ENCODE data around the gene PRMT5. TPM values are rescaled to one million over a fixed set of nuclear protein-coding genes. Genes with fewer than 3 reads are reported as not detected.
"Not testable (repeated sequence)": the region's sequence is repeated elsewhere in the genome, so short reads cannot be mapped to it uniquely, and the experiment has no call there.

The PRMT5 gene
- total RNA-seq, 1 donor from 2014 or later, result 65.4 TPM

DNA sequence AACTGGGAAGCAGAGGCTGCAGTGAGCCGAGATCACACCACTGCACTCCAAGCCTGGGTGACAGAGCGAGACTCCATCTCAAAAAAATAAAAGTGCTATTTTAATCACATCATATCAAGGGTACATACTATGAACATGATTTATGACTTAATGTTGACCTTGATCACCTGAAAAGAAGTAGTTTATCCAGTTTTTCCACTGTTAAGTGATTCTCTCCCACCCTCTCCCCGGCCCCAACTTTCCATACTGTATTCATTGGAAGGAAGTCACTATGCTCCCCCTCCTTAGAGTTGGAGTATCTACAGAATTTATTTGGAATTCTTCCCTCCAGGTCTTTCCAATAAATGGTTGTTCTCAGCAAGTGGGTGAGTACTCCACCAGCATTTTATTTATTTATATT, 3.0 kb upstream of the PRMT5 start:
- ATAC-seq, result no peak

DNA sequence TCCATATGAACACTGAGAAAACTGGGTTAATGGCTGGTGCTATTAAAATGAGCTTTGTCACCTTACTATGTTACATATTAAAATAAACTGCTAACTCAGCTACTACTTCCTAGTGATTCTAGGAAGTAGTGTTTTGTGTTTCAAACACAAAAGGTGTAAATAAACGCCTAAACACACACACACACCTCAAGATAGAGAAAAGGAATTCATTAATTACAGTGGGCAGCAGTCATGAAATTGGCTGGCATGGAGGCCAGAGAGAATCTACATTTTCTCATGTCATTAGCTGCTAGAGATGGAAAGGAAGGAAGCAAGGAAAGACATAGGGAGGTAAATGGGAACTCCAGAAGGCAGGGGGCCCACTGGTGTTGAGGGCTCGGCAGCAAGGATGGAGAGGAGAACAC, 787 bp upstream of the PRMT5 start:
- no peak for ATAC-seq

DNA sequence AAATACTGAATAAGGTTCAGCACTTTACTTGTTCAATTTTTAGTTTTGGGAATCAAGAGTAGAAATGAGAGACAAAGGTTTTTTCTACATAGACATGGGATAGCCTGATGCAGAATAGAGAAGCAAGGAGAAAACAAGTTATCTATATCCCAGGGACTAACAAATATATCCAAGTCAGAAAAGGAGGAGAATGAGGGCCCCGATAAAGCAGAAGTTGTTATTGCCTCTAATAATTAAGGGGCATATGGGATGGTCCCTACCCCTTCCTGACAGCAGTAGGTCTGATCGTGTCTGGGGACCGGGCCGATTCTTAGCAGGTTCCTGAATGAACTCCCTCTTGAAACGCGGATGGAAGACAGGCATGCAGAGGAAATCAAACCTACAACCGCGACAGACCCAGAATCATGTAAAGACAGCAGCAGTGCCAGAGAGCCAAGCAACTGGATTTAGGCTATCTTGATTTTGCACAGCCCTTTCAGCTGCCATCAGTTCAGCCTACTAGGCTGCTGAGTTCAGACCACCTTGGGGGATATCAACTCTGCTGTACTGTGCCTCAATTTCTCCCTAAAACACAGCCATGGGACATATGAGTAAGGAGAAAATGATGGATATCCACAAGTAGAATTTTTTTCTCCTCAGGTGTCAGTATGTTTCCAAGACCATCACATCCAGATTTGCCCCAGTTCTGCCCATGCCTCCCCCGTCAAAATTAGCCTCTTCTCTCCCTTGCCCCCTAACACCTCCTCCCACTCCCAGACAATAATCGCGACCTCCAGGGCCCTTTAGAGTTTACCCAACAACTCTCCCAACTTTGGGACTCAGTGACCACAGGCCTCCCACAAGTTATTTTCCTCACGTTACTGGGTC, 706 bp downstream of the PRMT5 start:
- ATAC-seq, result no peak

DNA sequence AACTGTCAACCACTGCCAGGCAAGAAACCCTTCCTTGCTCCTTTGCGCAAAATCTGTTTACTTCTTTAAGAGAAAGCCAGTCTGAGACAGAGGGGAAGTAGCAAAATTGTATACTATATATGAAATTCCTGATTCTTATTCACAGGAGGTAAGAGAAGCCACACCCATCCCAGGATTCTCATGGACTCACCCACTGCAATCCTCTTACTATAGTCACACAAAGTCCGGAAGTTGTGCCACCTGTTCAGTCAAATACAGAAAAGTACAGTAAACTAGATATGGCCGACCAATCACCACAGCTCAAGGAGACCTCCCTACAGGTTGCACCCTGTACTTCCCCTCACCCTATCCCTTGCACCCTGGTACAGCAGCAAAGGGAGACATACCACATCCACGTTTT, 2.9 kb downstream of the PRMT5 start:
- ATAC-seq, result peak; percentile 20

DNA sequence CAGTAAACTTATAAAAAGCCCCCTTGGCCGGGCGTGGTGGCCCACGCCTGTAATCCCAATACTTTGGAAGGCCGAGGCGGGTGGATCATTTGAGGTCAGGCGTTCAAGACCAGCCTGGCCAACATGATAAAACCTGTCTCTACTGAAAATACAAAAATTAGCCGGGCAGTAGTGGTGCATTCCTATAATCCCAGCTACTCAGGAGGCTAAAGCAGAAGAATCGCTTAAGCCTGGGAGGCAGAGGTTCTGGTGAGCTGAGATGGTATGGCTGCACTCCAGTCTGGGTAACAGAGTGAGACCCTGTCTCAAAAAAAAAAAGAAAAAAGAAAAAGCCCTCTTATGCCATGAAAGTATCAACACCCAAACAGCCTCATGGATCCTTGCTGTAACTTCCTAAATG, 3.7 kb downstream of the PRMT5 start:
- ATAC-seq, result no peak

DNA sequence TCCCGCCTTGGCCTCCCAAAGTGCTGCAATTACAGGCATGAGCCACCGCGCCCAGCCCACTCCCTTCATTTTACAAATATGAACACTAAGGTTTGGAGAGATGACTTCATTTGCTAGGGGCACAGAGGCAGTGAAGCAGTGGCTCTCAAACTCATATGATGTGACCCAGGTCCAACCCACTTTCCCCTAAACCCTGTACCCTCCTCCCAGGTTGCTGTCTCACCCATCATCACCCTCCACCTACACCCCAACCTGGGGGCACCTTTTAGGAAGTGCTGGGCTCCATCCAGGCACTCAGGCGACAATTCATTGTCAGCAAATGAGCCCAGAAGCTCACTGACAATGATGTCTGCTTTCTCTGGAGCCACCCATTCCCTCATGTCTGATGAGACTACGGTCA, 5.4 kb downstream of the PRMT5 start:
- ATAC-seq, result no peak

DNA sequence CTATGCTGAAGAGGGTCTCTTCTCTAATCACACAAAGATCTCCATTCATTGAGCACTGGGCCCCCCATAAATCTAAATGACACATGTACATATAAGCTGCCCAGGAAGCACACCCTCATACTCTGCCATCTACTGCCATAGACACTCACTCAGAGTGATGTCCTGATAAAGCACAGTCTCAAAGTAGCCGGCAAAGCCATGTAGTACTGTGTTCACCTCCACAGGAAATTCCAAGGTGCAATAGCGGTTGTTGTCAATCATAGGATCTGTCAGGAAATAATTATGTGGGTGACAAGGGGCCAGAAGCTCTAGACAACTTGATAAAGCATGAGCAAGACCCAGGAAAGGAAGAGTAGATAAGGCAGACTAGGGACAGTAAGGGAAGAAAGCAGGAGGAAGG, 6.9 kb downstream of the PRMT5 start:
- ATAC-seq, result no peak

DNA sequence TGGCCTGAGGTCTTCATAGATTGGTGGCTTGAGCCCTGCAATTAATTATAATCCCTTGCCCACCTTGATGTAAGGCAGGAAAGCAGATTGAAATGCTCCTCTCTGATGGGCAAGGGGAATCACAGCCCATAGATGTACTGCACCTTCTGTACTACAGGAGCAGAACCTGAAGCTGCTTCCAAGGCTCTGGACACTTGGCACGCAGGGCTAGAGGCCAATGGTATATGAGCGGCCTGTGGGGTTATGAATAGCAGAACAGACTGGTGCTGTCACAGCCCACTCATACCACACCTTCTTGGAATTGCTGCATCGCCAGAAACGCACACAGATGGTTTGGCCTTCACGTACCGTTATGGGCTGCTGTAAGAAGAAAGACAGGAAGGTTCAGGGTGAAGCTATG, 8.5 kb downstream of the PRMT5 start:
- no peak for ATAC-seq

DNA sequence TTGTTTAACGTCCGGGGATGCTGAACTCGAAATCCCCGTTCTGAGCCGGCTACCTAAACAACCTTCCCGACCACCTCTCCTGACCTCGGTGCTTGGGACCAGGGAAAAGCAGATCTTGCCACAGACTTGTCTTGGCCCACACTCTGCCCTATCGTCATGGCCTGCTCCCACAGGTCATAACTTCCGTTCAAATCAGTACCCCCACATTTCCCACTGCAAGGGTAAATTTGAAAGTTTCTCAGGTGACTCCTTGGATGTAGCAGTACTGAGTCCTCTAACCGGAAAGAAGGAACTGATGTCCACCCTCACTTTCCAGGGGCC, 9.6 kb downstream of the PRMT5 start:
- ATAC-seq, result no peak

DNA sequence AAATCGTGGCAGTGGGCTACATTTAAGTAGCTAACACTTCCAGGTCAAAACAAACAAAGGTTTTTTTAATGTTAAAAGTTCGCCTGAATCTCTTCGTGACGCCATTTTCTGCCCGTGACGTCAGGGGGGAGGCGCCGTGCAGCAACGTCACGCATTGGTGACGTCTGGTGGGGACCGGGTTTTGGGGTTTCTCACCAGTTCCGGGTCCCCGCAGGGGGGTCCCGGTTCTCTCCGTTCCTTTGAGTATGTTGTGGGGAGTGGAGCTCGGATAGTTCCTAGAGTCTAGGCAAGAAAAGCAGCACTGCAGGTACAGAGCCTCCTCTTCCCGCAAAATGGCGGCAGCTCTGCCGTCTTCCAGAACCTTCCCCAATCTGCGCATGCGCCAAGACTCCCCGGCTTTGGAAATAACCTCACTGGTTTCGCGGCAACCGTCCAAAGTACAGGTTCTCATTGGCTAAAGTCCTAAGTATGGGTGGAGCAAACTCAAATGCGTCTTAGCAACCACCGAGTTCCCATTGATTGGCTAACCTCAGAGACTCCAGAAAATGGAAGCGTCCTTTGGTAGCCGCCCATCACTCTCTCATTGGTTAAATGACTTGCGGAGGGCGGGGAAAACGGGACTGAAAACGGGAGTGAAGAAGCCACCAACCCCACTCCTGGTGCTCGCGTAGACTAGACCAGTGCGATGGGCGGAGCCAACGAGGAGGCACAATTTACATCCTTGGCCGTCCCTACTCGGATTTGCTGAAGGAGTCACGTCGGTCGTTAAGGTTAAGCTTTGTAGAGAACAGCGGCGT, 10.2 kb downstream of the PRMT5 start, which contains the start of gene RBM23:
TSS of gene RBM23 (minus strand) at position 346 of the 797 bp plus-strand sequence.
- peak; percentile 96 for ATAC-seq

DNA sequence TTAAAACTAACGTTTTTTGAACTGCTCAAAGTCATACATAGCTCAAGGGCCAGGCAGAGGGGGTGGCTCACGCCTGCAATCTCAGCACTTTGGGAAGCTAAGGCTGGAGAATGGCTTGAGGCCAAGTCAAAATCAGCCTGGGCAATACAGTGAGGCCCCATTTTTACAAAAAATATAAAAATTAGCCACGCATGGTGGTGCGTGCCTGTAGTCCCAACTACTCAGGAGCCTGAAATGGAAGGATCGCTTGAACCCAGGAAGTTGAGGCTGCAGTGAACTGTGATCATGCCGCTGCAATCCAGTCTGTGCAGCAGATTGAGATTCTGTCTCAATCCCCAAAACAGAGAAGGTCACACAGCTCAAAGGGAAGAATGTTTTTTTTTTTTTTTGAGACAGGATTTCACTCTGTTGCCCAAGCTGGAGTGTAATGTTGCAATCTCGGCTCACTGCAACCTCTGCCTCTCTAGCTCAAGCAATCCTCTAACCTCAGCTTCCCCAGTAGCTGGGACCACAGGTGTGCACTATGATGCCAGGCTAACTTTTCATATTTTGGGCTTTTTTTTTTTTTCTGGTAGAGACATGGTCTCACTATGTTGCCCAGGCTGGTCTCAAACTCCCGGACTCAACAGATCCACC, 13.2 kb downstream of the PRMT5 start:
- no peak for ATAC-seq

DNA sequence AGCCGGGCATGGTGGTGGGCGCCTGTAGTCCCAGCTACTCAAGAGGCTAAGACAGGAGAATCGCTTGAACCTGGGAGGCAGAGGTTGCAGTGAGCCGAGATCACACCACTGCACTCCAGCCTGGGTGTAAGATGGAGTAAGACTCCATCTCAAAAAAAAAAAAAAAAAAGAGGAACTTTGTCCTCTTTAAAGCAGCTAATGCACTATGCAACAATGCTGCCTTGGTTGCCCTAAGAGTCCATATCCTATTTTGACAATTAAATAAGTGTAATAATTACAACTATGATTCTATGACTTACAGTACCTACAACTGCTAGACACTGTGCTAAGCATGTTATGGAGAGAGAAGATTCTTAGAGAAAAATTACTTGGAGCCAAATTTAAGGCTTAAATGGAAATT, 14.3 kb downstream of the PRMT5 start:
- not testable (repeated sequence) for ATAC-seq

DNA sequence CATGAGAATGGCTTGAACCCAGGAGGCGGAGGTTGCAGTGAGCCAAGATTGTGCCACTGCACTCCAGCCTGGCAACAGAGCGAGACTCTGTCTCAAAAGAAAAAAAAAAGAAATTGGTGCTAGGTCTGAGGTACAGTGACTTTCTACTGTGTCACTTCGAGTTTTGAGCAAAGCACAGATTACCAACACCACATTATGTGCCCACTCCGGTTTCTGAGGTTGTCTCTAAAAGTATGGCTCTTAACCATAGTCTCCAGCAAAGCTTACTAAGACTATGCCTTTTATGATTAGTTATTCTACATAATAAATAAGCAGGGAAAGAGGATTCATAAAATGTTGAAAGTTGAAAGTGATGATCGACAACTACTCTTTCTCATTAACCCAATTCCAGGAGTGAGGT, 18.3 kb downstream of the PRMT5 start:
- no peak for ATAC-seq

DNA sequence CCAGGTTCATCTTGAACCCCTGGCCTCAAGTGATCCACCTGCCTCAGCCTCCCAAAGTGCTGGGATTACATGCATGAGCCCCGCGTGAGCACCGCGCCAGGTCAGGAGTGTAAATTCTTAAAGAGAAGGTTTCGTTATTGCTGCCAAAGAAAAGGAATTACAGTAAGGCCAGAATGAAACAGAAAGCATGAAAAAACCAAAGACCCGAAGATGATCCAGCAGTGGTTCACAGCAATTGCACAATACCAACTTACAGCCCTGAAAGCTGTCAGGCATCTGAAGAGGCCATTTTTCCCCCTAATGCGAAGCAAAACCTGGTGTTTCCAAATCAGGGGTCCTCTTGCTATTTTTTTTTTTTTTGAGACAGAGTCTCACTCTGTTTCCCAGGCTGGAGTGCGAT, 20.6 kb downstream of the PRMT5 start:
- no peak for ATAC-seq

DNA sequence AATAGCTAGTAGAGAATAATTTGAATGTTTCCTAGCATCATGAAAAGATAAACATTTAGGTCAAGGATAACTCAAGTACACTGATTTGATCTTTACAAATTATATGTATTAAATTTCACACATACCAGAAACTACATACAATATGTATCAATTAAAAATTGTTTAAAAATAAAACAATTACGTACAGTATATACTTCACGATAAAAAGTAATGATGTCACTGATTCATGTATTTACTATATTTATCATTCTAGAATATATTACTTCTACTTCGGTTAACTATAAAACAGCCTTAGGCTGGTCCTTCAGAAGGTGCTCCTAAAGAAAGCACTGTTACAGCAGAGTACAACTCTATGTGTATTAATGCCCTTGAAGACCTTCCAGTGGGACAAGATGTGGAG, 21.7 kb downstream of the PRMT5 start:
- ATAC-seq, result no peak

DNA sequence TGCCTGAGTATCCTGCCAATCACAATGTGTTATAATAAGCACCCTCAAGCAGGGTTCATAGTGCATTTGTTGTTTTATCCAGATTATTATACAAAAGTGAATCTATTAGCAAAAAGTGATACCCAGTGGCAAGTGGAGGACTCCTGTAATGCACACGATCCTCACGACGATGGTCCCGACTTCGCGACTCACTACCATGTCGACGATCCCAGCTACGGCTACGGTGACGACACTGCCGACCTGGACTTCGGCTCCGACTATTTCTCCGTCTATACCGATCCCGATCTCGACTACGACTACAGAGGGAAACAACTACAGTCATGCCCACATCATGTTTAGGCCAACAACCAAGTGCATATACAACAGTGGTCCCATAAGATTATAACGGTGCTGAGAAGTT, 23.1 kb downstream of the PRMT5 start:
- no peak for ATAC-seq

DNA sequence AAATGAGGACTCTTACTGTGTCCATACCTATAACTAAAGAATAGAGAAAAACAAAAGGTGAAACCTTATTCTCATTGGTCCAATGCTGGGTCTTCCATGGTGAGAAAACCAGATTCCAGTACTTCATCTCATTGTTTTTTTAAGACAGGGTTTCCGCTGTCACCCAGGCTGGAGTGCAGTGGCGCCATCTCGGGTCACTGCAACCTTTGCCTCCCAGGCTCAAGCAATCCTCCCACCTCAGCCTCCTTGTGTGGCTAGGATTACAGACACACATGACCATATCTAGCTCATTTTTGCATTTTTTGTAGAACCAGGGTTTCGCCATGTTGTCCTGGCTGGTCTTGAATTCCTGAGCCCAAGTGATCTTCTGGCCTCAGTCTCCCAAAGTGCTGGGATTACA, 23.5 kb downstream of the PRMT5 start:
- no peak for ATAC-seq

DNA sequence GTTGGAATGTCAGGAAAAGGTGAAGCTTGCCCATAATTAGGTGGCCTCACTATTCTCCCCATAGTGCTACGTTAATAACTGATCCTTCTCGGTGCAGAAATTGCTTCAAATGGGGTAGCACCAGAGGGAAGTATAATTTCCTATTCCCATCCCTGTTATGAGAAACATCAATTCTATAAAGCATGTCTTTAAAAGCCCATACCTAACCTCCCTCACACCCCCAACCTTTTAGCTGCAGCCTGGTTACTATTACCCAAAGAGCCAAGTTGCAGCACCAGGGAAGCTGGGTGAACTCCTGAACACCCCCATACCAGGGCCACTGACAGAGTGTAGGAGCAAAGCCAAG, 25.5 kb downstream of the PRMT5 start:
- no peak for ATAC-seq

DNA sequence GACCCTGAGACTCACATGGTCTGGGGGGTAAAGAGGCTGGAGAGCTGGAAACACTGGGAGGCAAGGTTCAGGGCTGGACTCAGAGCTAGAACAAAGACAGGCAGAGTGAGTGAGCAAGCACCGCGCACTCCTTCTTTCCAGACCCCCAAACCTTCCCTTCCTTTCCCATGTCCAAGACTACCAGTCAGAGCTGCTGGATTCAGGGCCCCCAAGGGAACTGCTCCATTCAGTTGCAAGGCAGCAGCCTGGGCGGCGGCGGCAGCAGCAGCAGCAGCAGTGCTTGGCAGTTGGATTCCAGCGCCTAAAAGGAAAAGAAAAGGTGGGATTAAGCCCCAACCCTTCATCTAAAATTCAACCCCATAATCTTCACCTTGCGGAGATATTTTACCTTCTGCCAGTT, 27.4 kb downstream of the PRMT5 start:
- no peak for ATAC-seq

DNA sequence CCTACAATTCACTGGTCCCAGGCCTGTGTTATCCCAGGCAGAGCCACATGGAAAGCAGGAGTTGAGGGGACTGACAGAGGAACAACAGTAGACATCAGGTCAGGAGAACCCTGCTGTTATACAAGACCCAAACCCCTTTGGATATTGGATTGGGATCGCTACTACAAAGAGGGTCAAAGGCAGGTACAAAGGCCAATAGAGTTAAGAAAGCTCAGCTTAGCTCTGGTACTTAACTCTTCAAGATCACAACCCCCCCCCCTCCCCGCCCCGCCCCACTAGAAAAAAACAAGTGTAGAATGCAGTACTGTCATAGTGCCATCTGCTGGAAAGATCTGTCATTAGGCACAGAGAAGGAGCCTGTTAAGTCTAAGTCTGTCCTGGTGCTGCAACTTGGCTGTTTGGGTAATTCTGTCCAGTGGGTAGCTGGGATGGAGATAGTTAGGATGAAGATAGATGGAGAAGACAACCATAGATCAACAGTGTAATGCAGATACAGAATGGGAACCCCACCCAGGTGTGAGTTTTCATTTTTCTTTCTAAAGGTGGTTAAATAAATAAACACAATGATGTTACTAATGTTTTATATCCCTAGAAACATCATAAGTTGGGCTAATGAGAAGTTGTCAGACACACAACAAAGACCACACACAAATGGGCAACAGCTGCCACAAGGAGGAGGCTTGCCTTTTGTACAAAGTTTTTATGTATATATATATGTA, 28.9 kb downstream of the PRMT5 start:
- ATAC-seq, result peak; percentile 42

DNA sequence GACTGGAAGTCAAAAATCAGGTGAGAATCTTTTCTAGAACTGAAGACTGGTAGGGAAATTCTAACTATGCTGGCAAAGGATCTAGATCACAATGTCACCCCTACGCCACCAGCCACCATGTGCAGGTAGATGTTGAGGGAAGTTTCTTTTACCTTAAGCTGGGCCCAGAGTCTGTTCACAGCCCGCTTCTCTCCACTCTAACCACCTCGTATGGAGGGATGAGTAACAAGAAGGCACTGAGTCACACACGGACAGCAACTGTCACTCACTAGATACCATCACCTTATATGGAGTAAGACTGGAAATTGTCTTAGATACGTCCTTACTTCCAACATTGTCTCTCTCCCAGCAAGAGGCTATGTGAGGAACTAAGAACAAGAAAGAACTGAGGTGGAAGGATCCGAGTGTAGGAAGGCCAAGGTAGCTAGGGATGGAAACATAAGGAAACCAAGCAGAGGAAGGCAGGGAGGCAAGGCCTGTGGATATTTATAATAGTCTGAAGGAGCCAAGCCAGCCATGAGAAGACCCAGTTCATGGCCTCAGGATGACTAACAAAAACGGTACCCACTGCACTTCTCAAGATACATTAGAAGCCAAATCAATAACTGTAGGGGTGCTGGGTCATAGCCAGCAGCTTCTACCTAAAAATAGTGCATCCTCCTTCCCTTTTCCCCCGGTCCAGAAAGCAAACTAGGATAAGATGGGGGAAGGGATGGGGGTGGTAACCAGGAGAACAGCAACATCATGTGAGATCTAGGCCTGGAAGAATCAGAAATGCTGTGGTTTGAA, 30.7 kb downstream of the PRMT5 start:
- peak; percentile 74 for ATAC-seq

DNA sequence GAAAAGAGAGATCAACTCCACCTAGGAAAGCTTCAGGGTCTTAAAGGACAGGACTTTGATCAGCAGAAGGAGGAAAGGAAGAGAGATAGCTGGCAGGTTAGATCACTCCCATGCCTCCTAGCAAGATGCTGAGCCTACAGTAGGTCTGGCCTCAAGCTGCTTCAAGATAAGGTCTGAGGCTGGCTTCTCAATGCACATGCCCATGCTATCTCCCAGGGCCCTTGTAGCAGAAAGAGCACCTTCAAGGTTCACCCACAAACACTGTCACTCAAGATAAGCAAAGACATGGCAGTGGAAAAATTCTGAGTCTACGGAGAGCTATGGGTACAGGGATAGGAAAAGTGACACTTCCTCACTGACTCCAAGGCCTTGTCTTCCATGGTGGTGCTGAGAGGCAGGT, 31.8 kb downstream of the PRMT5 start:
- ATAC-seq, result no peak

All from esophagus mucosa (tissue), 1 donor.